GM12873 (cell line): ENCODE results near the gene ATOSA.

Source experiments
- CTCF ChIP-seq: IDR thresholded peaks from 2 replicates; pipeline ENCODE4 v1.5.1; 2012; ENCODE audit warnings: low read depth, mild to moderate bottlenecking, moderate library complexity, low read length, control low read depth; ENCODE audit not compliant: insufficient read depth; ENCODE audit errors: missing control alignments

The ATOSA gene

GRCh38 chr15:52635908-52636307 lies 43.3 kb downstream of the ATOSA start:
- no peak for TF ChIP-seq CTCF
